CD4-positive, alpha-beta T cell treated with Interleukin-6 for 4 hours (primary cell): ENCODE results near the gene AKAP11.
"Not testable (repeated sequence)": the region's sequence is repeated elsewhere in the genome, so short reads cannot be mapped to it uniquely, and the experiment has no call there.

Experiments used
- DNase-seq: peaks from one replicate; pipeline ENCODE4 v3.0.0-alpha.2; 2020; ENCODE audit warnings: mixed read lengths

AKAP11 gene, protein sequence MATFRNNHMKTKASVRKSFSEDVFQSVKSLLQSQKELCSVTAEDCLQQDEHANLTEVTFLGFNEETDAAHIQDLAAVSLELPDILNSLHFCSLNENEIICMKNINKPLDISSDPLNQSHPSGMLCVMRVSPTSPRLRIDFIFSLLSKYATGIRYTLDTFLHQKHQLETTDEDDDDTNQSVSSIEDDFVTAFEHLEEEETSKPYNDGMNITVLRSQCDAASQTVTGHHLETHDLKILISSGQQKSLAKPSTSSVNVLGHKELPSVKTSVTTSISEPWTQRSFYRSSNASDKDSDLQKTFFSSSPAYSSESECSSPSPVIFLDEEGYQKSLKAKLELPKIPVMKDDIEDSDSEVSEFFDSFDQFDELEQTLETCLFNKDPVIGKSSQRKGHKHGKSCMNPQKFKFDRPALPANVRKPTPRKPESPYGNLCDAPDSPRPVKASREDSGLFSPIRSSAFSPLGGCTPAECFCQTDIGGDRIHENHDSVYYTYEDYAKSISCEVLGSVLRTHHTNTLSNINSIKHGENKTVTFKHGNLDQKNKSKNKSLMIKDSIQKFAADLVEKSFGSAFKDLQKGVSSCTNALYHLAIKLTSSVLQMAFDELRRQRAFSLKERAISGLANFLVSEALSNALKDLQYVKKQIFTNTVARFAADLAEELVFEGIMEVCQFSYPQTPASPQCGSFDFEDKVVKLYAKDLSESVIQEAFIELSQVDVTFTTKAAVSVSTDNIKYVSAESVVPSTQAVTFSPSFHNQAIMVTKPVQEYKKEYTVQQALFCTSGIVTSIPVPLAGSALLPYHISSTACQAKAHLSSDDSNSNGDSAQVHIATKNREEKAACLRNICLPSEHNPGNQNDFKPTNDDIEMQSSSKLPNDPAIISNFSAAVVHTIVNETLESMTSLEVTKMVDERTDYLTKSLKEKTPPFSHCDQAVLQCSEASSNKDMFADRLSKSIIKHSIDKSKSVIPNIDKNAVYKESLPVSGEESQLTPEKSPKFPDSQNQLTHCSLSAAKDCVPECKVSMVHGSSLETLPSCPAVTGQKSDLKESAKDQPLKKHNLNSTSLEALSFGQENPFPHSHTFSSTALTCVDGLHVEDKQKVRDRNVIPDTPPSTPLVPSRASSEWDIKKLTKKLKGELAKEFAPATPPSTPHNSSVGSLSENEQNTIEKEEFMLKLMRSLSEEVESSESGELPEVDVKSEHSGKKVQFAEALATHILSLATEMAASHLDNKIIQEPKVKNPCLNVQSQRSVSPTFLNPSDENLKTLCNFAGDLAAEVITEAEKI (N-terminal part only)

DNA sequence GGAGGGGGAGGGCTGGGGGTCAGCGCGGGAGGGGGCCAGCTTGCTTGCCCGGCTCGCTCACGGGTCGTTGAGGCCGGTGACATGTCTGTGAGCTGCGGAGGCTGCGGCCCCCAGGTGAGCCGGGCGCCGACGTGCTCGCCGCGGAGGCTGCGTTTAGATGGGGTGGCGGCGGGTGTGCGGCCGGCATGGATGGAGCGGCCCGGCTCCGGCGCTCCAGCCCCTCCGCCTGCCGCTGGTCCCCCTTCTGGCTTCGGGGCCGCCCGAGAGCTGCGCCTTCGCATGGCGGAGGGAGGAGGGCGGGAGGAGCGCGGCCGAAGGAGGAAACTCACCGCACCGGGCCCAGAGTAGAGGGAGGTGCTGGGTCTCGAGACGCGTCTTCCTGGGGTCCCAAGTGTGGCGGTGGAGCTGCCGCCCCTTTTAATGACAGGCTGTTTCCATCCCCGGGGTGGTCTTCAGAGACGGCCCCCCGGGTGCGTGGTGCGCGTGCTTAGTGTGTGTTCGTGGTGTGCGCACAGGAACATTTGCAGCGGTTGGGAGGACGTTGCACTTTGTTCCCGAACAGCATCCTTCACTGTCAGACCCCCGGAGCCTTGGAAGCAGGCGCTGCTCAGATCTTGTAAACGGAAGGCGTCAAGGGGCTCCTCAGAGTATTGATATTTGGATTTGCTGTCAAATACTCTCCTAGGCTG, at the start of gene AKAP11:
AKAP11 (plus strand) TSS at position 38 of the 689 bp plus-strand sequence. CDS start 14,197 bp downstream, outside the sequence.
- DNase-seq: peak; percentile 49

DNA sequence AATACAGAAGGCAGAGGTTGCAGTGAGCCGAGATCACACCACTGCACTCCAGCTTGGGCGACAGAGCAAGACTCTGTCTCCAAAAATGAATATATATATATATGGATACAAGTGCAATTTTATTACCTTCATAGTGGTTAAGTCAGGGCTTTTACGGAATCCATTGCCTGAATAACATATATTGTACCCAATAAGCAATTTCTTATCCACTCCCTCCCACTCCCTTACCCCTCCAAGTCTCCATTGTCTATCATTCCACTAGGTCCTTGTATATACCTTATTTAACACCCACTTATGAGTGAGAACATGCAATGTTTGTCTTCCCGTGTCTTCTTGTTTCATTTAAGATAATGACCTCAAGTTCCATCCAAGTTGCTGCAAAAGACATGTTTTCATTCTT, 48.3 kb upstream of the AKAP11 start:
- DNase-seq: no peak

DNA sequence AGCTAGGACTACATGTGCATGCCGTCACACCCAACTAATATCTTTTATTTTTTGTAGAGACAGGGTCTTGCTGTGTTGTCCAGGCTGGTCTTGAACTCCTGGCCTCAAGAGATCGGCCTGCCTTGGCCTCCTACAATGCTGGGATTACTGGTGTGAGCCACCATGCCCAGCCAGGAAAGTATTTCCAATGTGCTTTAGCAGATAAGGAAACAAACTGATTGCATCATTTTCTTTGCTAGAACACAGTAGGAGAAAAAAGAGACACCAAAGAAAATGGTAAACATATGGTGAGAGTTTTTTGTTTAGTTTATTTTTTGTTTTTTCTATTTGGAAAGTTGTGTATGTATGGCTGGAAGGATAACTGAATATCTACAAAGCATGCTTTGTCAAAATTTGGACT, 46.9 kb upstream of the AKAP11 start:
- no peak for DNase-seq

DNA sequence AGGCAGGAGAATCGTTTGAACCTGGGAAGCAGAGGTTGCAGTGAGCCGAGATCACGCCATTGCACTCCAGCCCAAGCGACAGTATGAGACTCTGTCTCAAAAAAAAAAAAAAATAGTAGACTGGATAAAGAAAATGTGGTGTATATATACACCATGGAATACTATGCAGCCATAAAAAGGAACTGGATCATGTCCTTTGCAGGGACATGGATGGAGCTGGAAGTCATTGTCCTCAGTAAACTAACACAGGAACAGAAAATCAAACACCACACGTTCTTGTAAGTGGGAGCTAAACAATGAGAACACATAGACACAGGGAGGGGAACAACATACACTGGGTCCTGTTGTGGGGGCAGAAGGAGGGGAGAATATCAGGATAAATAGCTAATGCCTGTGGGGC, 45.2 kb upstream of the AKAP11 start:
- DNase-seq: not testable (repeated sequence)

DNA sequence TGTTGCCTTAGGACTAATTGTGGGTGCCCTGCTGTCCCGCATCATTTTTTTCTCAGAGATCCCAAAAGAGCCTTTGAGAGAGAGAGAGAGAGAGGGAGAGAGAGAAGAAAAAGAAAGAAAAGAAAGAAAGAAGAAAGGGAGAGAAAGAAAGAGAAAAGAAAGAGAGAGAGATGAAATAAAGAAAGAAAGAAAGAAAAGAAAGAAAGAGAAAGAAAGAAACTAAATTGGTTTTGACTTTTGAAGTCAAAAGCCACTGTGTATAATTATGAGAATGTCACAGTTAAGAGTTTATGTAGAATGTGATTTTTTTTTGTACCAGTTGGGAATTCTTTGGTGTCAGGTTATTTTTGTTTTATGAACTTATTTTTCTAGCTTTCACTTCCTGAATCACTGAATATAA, 43.4 kb upstream of the AKAP11 start:
- DNase-seq: no peak

DNA sequence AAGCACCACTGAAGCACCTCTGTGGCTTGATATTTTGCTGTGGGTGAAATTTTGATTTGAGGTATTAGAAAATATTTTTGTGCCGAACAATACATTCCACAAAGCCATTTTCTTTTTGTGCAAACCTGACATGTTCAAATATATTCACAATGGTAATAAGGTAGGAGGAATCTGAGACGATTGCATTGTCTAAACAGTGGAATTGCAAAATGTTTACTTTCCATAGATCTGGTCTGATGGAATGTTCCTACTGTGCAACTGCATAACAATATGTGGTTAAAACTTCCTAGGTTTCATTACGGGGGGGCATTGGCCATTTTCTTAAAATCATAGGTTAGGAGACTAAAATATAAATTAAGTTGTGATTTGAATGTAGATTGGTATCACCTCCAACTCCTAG, 42.7 kb upstream of the AKAP11 start:
- no peak for DNase-seq

DNA sequence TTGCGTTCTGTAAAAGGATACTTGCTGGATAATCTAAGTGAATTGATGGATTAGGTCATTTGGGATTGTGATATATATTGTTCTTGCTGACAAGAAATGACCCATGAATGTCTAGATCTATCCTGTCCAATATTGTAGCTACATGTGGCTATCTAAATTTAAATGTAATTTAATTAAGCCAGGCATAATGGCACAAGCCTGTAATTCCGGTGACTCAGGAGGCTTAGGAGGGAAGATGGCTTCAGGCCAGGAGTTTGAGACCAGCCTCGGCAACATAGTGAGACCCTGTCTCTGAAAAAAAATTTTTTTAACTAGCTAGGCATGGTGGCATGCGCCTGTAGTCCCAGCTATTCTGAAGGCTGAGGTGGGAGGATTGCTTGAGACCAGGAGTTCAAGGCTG, 39.3 kb upstream of the AKAP11 start:
- DNase-seq: no peak

DNA sequence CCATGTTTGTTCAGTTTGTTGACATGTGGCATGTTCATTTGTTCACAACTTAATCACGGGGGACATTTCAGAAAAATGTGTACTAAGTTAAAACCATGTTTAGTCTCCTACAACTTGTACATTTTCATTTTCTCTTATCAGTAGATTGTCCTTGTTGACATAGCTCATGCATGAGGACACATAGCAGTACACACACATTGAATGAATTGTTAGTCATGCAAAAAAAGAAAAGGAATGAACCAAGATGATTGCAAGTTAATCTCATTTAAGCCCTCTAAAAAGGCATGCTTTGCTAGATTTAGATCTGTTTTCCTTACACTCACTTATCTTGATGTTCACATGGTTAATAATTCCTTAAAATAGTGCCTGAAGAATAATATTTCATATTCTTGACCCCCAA, 38.2 kb upstream of the AKAP11 start:
- DNase-seq: no peak

DNA sequence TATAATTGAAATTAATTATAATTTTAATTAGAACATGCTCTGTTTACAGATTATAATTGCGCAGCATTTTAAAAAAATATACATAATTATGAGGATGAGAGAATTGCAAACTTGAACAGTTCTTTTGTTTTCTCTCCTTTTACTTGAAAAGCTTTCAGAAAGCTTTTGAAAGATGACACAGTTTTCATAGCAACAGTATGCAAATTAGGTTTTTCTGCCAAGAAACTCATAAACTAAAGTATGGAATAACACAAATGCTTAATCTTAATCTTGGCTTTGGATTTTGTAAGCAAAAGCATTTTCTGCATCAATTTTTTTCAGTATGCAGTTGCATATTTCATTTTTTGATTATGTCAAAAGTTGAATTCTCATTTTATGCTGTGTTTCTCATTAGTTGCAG, 32.8 kb upstream of the AKAP11 start:
- DNase-seq: no peak

DNA sequence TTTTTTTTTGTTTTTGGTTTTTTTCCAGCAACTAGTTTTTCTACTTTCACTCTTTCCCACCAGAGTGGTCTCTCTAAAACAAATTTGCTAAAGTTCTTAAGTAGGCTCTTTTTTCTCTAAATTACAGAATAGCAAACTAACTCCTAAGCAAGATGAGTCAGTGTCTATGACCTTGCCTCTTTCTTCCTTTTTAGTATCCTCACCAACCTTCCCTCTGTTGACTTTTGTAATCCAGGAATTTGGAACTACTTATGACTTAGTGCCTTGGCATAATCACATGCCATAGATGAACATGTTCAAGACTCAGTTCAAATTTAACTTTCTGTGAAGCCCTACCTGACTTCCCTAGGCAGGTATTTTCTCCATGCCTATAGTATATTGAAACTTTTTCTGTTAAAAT, 32.3 kb upstream of the AKAP11 start:
- DNase-seq: no peak

DNA sequence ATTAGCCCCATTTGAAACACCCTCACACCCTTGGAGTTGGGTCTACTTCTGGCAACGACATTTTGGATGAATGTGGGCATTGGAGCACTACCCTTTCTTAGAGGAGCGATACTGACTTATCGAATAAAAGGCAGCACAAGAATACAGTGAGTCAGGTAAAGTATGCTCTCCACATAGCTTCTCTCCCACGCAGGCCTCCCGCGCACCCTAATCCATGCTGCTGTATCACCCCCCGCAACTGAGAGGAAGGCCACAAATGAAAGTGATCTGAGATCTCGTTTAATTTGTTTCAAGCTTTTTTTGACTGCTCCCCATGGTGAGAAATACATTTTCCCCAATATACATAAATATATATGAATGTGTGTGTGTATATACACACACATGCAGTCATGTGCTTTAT, 25.4 kb upstream of the AKAP11 start:
- DNase-seq: no peak

DNA sequence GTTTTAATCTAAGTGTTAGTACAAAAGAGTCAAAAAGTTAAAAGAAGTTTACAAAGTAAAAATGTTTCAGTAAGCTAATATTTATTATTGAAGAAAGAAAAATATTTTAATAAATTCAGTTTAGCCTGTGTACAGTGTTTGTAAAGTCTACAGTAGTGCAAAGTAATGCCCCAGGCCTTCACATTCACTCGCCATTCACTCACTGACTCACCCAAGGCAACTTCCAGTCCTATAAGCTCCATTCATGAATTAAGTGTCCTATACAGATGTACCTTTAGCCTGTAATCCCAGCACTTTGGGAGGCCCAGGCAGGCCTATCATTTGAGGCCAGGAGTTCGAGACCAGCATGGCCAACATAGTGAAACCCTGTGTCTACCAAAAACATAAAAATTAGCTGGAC, 24.1 kb upstream of the AKAP11 start:
- DNase-seq: no peak

DNA sequence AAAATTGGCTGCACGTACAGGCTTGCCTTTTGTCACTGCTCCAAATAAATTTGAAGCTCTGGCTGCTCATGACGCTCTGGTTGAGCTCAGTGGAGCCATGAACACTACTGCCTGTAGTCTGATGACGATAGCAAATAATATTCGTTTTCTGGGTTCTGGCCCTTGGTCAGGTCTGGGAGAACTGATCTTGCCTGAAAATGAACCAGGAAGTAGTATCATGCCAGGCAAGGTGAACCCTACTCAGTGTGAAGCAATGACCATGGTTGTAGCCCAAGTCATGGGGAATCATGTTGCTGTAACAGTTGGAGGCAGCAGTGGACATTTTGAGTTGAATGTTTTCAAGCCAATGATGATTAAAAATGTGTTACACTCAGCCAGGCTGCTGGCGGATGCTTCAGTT, 16.1 kb upstream of the AKAP11 start:
- DNase-seq: no peak

DNA sequence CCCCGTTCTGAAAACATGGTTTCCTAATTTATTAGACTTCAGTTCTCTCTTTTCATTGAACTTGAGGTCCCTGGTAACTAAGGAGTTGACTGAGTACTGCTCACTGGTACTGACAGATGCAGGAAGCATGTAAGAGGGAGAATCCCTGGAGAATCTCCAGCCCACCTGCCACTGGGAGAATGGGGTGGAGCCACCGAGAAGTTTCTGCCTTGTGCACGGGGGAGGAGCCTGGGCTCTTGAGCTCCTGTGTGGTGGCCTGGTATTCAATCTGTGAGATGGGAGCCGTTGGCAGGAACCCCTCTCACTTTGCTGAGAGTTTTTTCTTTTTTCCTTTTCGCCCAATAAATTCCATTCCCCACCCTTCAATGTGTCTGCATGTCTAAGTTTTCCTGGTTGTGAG, 13.2 kb upstream of the AKAP11 start:
- no peak for DNase-seq

DNA sequence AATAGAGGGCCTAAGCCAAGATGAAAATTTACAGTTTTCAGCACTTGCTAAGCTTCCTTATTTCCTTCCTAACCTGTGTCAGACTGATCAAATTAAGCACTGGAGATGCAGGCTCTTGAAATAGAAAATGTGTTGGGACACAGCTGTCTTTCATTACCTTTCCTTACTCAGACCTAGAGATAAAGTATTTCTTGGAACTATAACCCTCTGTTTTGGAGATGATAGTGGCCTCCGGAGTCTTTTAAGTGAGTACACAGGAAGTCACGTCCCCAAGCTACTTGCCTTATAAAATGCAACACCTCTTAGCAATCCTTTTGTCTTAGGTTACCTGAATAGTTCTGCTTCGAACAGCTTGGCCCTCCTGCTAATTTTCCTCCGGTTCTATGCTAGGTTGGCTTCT, 12.4 kb upstream of the AKAP11 start:
- no peak for DNase-seq

DNA sequence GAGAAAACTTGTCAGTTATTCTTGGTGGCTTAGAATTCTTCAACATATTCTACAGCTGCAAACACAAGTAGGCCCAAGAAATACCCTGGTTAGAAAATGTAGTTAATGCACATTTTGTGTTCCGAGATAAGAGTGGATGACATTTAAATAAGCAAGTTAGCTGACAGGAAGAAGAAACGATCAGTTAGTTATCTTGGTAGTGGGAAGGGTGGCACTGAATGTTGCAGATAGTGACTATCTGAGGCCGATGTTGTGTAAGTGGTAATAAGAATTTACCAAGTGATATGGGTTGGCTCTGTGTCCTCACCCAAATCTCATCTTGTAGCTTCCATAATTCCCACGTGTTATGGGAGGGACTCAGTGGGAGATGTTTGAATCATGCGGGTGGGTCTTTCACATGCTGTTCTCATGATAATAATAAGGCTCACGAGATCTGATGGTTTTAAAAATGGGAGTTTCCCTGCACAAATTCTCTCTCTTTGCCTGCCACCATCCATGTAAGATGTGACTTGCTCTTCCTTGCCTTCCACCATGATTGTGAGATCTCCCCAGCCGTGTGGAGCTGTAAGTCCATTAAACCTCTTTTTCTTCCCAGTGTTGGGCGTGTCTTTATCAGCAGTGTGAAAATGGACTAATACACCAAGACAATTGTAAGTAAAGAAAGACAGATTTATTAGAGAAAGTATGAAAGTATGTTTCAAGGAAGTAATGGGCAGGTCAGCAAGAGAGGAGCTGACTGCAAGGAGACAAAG, 10.9 kb upstream of the AKAP11 start:
- DNase-seq: no peak

DNA sequence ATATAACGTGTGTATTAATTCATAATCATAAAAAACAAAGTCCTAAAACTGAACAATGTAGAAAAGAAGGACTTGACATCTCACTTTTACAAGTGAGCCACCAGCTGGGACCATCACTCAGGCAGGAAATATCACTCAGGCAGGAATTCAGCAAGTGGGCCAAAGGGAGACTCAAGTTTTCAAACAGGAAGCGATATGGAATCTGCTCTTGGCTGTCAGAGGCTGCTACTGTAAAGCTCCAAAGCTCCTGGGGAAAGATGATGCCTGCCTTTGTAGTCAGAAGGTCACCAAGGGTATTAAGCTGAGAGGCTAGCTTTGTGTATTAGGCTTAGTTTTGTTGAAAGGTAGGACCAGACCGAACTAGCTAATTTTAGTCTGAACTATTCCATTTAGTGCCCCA, 5.5 kb upstream of the AKAP11 start:
- DNase-seq: no peak

DNA sequence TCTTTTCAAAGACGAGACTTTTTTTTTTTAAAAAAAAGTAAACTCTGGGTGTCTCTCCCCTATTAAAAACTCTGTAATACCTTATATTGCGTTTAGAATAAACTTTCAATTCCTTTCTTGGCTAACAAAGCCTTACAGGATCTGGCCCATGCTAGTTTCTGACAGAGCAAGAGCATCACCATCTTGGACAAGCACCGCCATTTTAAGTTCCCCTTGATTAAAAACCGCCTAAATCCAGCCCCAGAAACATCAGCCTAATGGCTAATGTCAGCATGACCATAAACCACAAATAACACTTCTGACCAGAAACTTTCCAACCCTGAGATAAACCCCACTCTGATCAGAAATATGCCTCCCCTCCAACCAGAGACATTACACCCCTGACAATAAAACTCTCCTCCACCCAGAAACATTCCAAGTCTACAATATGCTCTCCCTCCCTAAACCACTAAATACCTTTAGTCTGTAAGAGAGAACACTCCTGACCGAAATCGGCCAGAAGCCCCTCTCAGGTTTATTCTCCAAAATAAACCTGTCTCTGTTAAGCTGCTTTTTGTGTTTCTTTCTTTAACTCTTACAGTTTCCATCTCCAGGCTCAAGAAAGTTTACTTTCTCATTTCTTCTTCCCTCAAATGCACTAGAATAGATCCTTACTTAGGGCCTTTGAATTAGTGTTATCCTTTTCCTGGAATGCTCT, 1.6 kb upstream of the AKAP11 start:
- DNase-seq: no peak

DNA sequence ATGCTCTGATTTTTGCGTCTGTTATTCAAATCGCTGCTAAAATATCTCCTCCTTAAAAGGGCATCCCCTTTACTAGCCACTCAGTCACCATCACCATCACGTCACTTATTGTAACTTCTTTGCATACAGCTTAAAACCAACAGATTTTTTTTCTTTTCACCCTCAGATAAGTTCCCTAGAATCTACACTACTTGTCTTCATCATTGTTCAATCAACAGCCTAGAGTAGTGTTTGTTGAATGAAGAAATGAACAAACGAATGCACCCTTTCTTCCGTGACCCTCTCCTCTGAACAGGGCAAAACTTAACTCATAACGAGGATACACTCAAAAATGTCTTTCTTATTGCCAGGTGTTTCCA, 1.1 kb upstream of the AKAP11 start:
- DNase-seq: no peak

DNA sequence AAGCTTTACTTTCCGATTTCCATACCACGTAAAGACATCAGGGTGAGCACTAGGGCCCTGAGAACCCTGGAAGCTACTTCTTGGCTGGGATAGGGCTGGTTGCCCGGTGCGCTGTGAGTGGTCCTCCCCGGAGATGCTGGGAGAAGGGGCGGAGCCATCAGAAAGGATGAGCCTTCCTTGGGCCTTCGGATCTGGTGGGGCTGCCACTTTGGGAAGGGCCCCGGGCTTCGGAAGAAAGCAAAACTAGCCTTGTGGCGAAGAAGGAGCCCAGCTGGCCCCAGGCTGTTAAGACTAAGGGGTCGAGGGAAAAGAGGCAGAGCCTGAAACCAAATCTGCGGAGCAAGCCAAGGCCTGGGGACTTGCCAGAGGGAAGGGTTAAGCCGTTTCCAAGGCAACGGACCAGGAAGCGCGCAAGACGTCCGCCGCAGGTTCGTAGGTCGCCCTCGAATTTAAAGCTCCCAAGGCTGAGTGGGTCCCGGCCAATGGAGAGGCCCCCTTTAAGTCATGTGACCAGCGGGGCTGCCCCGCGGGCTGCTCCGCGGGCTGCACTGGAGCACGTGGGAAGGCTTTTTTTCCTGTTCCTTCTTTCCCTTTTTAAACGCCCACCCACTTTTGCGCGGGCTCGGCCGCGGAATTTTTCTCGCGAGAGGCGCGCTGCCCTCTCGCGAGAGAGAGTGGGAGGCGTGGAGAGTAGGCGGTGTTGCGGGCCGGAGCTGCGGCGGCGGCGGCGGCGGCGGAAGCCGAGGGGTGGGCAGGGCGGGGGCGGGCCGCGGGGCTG, 426 bp upstream of the AKAP11 start:
- DNase-seq: peak; percentile 92

DNA sequence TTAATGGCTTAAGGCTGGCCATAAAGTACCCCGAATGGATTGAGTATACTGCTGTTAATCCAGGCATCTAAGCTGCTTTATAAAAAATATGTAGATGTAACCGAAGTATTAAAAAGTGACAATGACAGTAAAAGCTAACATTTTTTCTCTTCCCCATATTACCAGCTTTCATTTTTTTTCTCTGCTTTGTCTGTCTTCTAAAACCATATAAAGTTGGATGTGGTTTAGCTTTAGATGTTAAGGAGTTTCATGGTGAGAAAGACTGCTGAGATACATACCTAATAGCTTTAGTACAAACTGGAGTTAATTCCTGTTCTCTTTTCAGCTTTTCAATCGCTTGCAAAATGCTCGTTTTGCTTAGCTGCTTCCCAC, 838 bp downstream of the AKAP11 start:
- no peak for DNase-seq
